Measurements from ENCODE around the gene ZIC4.

GRCh38 chr3:147381596-147381995 lies 24.7 kb downstream of the ZIC4 start:
- TF ChIP-seq CTCF (IDR thresholded peaks at IDR 0.05) (no peak), POLR2AphosphoS5 (IDR thresholded peaks at IDR 0.05) (no peak)

Measured in sigmoid colon (tissue), 4 donors.